Measurements from ENCODE around the gene DLG3.

GRCh38 chrX:70436343-70436742 is 8.3 kb upstream of the DLG3 start:
- TF ChIP-seq, protein P1, sequence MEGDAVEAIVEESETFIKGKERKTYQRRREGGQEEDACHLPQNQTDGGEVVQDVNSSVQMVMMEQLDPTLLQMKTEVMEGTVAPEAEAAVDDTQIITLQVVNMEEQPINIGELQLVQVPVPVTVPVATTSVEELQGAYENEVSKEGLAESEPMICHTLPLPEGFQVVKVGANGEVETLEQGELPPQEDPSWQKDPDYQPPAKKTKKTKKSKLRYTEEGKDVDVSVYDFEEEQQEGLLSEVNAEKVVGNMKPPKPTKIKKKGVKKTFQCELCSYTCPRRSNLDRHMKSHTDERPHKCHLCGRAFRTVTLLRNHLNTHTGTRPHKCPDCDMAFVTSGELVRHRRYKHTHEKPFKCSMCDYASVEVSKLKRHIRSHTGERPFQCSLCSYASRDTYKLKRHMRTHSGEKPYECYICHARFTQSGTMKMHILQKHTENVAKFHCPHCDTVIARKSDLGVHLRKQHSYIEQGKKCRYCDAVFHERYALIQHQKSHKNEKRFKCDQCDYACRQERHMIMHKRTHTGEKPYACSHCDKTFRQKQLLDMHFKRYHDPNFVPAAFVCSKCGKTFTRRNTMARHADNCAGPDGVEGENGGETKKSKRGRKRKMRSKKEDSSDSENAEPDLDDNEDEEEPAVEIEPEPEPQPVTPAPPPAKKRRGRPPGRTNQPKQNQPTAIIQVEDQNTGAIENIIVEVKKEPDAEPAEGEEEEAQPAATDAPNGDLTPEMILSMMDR (IDR thresholded peaks at IDR 0.05; ENCODE audit: poor library complexity, severe bottlenecking) = peak; percentile 66
- TF ChIP-seq EZH2 (IDR thresholded peaks at IDR 0.05; ENCODE audit: borderline replicate concordance, insufficient read depth, low read length, poor library complexity, severe bottlenecking) (no peak), POLR2AphosphoS5 (IDR thresholded peaks at IDR 0.05) (no peak), RAD21 (conservative IDR thresholded peaks at IDR 0.05) (peak; percentile 40), EP300 (conservative IDR thresholded peaks at IDR 0.05; ENCODE audit: poor library complexity, severe bottlenecking) (peak; percentile 25), TAF1 (IDR thresholded peaks at IDR 0.05; ENCODE audit: low read depth) (no peak), MXI1 (conservative IDR thresholded peaks at IDR 0.05; ENCODE audit: poor library complexity, severe bottlenecking) (no peak), SMC3 (conservative IDR thresholded peaks at IDR 0.05; ENCODE audit: poor library complexity) (peak; percentile 23)
- TF ChIP-seq, protein P2, sequence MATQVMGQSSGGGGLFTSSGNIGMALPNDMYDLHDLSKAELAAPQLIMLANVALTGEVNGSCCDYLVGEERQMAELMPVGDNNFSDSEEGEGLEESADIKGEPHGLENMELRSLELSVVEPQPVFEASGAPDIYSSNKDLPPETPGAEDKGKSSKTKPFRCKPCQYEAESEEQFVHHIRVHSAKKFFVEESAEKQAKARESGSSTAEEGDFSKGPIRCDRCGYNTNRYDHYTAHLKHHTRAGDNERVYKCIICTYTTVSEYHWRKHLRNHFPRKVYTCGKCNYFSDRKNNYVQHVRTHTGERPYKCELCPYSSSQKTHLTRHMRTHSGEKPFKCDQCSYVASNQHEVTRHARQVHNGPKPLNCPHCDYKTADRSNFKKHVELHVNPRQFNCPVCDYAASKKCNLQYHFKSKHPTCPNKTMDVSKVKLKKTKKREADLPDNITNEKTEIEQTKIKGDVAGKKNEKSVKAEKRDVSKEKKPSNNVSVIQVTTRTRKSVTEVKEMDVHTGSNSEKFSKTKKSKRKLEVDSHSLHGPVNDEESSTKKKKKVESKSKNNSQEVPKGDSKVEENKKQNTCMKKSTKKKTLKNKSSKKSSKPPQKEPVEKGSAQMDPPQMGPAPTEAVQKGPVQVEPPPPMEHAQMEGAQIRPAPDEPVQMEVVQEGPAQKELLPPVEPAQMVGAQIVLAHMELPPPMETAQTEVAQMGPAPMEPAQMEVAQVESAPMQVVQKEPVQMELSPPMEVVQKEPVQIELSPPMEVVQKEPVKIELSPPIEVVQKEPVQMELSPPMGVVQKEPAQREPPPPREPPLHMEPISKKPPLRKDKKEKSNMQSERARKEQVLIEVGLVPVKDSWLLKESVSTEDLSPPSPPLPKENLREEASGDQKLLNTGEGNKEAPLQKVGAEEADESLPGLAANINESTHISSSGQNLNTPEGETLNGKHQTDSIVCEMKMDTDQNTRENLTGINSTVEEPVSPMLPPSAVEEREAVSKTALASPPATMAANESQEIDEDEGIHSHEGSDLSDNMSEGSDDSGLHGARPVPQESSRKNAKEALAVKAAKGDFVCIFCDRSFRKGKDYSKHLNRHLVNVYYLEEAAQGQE (IDR thresholded peaks at IDR 0.05; ENCODE audit: borderline replicate concordance) = no peak

Data from neural cell (in vitro differentiated cells).